GM12891 (cell line): Measurements from ENCODE around the gene PROM1.

Source experiments
- POLR2A ChIP-seq: IDR thresholded peaks from 2 replicates; pipeline ENCODE4 v1.6.1; 2011; ENCODE audit warnings: low read depth, low read length, control low read depth
- POLR2AphosphoS5 ChIP-seq: IDR thresholded peaks from 2 replicates; pipeline ENCODE4 v1.6.1; 2011; ENCODE audit warnings: low read depth, low read length, control low read depth
- TAF1 ChIP-seq: IDR thresholded peaks from 2 replicates; pipeline ENCODE4 v1.6.1; 2011; ENCODE audit warnings: low read depth, low read length, control low read depth

DNA sequence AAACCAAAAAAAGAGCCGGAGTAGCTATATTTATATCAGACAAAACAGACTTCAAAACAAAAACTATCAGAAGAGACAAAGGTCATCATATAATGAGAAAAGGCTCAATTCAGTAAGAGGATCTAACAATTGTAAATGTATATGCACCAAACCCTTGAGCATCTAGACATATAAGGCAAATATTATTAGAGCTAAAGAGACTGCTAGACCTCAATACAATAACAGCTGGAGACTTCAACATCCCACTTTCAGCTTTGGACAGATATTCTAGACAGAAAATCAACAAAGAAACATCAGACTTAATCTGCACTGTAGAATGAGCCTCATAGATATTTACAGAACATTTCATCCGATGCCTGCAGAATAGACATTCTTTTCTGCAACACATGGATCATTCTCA is 4.8 kb upstream of the PROM1 start:
- no peak for TF ChIP-seq POLR2A
- TF ChIP-seq POLR2AphosphoS5: no peak
- no peak for TF ChIP-seq TAF1
